ENCODE results near the gene SLC6A2. TPM values are rescaled to one million over a fixed set of nuclear protein-coding genes. Genes with fewer than 3 reads are reported as not detected.

SLC6A2 gene
- total and polyA plus RNA-seq, 2 experiments from 2014 or later, result 0.35 to 0.39 TPM

DNA sequence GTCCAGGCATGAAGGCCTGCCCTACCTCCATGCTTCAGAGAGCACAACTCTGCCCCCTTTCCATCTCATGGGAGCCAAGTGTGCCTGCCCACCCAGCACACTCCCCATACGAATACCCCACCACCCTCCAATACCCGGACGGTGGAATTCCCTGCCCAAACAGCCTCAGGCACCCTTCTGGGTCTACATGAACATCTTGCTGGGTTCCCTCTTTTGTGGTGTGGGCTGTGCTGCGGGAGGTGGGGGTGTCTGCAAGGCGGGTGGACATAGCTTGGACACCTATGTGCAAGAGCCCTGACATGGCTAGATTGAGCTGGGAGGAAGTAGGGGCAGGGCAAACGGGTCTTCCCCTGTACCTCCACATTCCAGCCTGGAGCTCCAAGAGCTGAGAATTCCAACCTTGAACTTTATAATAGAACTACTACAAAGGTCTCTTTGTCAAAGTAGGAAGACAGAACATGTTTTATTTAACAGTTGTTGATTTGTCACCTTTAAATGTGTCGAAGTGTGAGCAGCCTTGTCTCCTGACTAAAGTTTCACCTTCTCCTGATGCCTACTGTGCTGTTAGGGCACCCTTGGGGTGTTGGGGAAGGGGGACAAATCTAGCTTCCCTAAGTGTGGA is 9.1 kb downstream of the SLC6A2 start (continued):
- TF ChIP-seq, protein P1, sequence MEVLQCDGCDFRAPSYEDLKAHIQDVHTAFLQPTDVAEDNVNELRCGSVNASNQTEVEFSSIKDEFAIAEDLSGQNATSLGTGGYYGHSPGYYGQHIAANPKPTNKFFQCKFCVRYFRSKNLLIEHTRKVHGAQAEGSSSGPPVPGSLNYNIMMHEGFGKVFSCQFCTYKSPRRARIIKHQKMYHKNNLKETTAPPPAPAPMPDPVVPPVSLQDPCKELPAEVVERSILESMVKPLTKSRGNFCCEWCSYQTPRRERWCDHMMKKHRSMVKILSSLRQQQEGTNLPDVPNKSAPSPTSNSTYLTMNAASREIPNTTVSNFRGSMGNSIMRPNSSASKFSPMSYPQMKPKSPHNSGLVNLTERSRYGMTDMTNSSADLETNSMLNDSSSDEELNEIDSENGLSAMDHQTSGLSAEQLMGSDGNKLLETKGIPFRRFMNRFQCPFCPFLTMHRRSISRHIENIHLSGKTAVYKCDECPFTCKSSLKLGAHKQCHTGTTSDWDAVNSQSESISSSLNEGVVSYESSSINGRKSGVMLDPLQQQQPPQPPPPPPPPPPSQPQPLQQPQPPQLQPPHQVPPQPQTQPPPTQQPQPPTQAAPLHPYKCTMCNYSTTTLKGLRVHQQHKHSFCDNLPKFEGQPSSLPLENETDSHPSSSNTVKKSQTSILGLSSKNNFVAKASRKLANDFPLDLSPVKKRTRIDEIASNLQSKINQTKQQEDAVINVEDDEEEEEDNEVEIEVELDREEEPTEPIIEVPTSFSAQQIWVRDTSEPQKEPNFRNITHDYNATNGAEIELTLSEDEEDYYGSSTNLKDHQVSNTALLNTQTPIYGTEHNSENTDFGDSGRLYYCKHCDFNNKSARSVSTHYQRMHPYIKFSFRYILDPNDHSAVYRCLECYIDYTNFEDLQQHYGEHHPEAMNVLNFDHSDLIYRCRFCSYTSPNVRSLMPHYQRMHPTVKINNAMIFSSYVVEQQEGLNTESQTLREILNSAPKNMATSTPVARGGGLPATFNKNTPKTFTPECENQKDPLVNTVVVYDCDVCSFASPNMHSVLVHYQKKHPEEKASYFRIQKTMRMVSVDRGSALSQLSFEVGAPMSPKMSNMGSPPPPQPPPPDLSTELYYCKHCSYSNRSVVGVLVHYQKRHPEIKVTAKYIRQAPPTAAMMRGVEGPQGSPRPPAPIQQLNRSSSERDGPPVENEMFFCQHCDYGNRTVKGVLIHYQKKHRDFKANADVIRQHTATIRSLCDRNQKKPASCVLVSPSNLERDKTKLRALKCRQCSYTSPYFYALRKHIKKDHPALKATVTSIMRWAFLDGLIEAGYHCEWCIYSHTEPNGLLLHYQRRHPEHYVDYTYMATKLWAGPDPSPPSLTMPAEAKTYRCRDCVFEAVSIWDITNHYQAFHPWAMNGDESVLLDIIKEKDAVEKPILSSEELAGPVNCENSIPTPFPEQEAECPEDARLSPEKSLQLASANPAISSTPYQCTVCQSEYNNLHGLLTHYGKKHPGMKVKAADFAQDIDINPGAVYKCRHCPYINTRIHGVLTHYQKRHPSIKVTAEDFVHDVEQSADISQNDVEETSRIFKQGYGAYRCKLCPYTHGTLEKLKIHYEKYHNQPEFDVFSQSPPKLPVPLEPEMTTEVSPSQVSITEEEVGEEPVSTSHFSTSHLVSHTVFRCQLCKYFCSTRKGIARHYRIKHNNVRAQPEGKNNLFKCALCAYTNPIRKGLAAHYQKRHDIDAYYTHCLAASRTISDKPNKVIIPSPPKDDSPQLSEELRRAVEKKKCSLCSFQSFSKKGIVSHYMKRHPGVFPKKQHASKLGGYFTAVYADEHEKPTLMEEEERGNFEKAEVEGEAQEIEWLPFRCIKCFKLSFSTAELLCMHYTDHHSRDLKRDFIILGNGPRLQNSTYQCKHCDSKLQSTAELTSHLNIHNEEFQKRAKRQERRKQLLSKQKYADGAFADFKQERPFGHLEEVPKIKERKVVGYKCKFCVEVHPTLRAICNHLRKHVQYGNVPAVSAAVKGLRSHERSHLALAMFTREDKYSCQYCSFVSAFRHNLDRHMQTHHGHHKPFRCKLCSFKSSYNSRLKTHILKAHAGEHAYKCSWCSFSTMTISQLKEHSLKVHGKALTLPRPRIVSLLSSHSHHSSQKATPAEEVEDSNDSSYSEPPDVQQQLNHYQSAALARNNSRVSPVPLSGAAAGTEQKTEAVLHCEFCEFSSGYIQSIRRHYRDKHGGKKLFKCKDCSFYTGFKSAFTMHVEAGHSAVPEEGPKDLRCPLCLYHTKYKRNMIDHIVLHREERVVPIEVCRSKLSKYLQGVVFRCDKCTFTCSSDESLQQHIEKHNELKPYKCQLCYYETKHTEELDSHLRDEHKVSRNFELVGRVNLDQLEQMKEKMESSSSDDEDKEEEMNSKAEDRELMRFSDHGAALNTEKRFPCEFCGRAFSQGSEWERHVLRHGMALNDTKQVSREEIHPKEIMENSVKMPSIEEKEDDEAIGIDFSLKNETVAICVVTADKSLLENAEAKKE (CRISPR knock-in tag; IDR thresholded peaks at IDR 0.05), result no peak

DNA sequence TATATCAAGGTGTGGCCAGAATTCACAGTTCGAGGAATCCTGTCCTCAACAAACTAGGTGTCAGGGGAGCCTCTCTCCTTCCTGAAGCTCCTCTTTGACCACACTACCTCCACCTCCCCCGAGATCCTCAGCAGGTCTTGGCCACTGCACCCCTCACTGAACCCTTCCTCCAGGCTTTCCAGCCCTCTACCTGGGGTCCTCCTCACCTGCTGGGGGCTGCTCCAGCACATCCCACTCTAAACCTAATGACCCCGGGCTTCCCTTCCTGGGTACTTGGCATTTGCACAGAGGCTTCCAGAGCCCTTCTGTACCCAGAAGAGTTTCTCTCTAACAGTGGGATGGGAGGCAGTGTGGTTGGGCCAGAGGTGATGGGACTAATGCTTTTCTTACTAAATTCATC is 9.7 kb downstream of the SLC6A2 start:
- no peak for ATAC-seq
- Mint-ChIP-seq H3K27ac (no peak overlapping the region), H3K36me3 (ENCODE audit: low read depth) (no peaks in the 10 kb centered on the region), H3K27me3 (ENCODE audit: insufficient read depth, low read depth, poor library complexity) (peaks cover 5% of the 10 kb centered on the region), H3K4me3 (no peak overlapping the region), H3K9me3 (peaks cover 7% of the 10 kb centered on the region; the same call in 2 of the 3 replicates), H3K4me1 (peaks cover 11% of the 10 kb centered on the region)
- Histone ChIP-seq H3K4me2 (no peak overlapping the region), H3F3A (replicated peaks; ENCODE audit: low read depth) (no peaks in the 10 kb centered on the region), H2AFZ (no peak overlapping the region), H3K36me3 (ENCODE audit: insufficient read depth) (no peaks in the 10 kb centered on the region), H3K4me1 (ENCODE audit: insufficient read depth) (no peaks in the 10 kb centered on the region; the same call in 1 of the 2 replicates), H3K27ac (ENCODE audit: low read depth) (no peak overlapping the region), H4K20me1 (replicated peaks; ENCODE audit: insufficient read depth) (no peaks in the 10 kb centered on the region; the same call in 1 of the 2 replicates), H3K4me3 (no peak overlapping the region), H3K27me3 (ENCODE audit: insufficient read depth) (no peaks in the 10 kb centered on the region), H3K9me2 (ENCODE audit: insufficient read depth) (no peaks in the 10 kb centered on the region), H3K79me2 (replicated peaks; ENCODE audit: insufficient read depth) (no peaks in the 10 kb centered on the region)
- no peak for DNase-seq (ENCODE audit: low spot score)
- TF ChIP-seq ZNF331 (CRISPR knock-in tag; IDR thresholded peaks at IDR 0.05; ENCODE audit: low read depth) (no peak), EZH2 (IDR thresholded peaks at IDR 0.05; ENCODE audit: low read depth, unreplicated experiment) (no peak), JUNB (IDR thresholded peaks at IDR 0.05; ENCODE audit: unreplicated experiment) (no peak)
- TF ChIP-seq, protein P2, sequence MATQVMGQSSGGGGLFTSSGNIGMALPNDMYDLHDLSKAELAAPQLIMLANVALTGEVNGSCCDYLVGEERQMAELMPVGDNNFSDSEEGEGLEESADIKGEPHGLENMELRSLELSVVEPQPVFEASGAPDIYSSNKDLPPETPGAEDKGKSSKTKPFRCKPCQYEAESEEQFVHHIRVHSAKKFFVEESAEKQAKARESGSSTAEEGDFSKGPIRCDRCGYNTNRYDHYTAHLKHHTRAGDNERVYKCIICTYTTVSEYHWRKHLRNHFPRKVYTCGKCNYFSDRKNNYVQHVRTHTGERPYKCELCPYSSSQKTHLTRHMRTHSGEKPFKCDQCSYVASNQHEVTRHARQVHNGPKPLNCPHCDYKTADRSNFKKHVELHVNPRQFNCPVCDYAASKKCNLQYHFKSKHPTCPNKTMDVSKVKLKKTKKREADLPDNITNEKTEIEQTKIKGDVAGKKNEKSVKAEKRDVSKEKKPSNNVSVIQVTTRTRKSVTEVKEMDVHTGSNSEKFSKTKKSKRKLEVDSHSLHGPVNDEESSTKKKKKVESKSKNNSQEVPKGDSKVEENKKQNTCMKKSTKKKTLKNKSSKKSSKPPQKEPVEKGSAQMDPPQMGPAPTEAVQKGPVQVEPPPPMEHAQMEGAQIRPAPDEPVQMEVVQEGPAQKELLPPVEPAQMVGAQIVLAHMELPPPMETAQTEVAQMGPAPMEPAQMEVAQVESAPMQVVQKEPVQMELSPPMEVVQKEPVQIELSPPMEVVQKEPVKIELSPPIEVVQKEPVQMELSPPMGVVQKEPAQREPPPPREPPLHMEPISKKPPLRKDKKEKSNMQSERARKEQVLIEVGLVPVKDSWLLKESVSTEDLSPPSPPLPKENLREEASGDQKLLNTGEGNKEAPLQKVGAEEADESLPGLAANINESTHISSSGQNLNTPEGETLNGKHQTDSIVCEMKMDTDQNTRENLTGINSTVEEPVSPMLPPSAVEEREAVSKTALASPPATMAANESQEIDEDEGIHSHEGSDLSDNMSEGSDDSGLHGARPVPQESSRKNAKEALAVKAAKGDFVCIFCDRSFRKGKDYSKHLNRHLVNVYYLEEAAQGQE (IDR thresholded peaks at IDR 0.05; ENCODE audit: unreplicated experiment), result no peak
- TF ChIP-seq, protein P1 (CRISPR knock-in tag; IDR thresholded peaks at IDR 0.05), result no peak
